ENCODE measurements around the gene TMED1. TPM values are rescaled to one million over a fixed set of nuclear protein-coding genes. Genes with fewer than 3 reads are reported as not detected.

The TMED1 gene
- polyA plus RNA-seq, 1 donor from 2014 or later = 20.2 TPM

DNA sequence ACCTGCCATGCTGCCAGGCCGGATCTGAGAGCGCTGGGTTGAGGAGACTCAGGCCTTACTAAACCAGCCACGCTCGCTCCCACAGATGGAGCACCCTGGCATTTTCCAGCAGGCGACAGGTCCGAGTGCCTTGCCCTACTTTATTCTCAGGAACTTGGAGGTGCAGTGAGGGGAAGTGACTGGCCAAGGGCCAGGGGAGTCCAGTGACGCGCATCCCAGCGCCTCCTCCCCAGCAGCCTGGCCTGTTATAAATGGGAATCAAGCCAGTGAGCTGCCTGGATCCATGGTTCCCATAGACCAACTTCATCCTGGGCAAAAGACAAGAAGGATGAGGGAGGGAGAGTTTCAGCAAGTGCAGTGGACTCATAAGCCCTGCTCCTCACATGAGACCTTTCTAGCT is 35.5 kb downstream of the TMED1 start:
- H3K9me2 ChIP-seq (ENCODE audit: insufficient read depth, low read length) = no peaks in the 10 kb centered on the region
- TF ChIP-seq MXI1 (conservative IDR thresholded peaks at IDR 0.05; ENCODE audit: poor library complexity, severe bottlenecking) = no peak
- no peak overlapping the region for H3K27ac ChIP-seq (ENCODE audit: low read length)
- H3K36me3 ChIP-seq (ENCODE audit: insufficient read depth, low read length) = peaks cover 9% of the 10 kb centered on the region
- H3K4me2 ChIP-seq (ENCODE audit: low read length) = no peak overlapping the region
- H3K27me3 ChIP-seq (ENCODE audit: insufficient read depth, low read depth, low read length) = no peaks in the 10 kb centered on the region
- no peaks in the 10 kb centered on the region for H4K20me1 ChIP-seq (ENCODE audit: insufficient read depth)
- H2AFZ ChIP-seq (ENCODE audit: low read depth, low read length) = no peak overlapping the region
- no peaks in the 10 kb centered on the region for H3F3A ChIP-seq (ENCODE audit: insufficient read depth, low read length, poor library complexity, severe bottlenecking)
- no peaks in the 10 kb centered on the region for H3K79me2 ChIP-seq (replicated peaks; ENCODE audit: insufficient read depth, low read length)
- H3K4me3 ChIP-seq (ENCODE audit: low read length) = no peak overlapping the region
- no peaks in the 10 kb centered on the region for H3K9me3 ChIP-seq (ENCODE audit: low read length)
- H3K9ac ChIP-seq (ENCODE audit: low read length) = no peak overlapping the region

DNA sequence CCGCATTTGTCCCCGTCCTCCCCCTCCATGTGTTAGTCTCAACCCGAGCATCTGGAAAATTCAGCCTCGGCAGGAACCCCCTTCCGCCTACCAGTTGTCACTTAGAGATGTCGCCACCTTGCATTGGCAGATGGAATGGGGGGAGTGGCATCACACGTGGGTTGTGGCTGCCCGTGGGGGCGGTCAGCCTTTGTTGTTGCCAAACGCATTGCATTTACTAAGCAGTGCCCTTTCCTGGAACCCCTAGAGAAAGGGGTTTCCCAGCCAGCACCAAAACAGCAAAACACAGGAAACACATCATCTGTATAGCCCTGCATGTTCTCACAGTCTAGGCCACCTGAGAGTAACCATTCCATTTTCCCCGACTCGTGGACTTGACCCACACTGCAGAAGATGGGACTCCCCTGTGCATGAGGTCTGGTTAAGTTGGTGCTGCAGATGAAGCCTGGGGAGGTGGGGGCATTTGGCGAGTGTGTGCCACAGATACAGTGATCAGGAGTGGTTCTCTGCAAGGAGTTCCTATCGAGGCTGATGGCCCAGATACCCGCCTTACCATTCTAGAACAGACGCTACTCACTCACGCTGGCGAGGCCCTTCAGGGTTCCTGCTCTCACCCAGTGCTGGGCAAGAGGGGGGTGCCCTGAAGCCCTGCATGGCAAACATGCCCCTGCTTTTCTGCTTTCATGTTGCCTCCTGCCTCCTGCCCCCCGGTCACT is 38.3 kb downstream of the TMED1 start:
- H3K27ac ChIP-seq (ENCODE audit: low read length) = no peak overlapping the region
- no peaks in the 10 kb centered on the region for H3F3A ChIP-seq (ENCODE audit: insufficient read depth, low read length, poor library complexity, severe bottlenecking)
- H2AFZ ChIP-seq (ENCODE audit: low read depth, low read length) = no peak overlapping the region
- H3K4me2 ChIP-seq (ENCODE audit: low read length) = no peak overlapping the region
- H3K27me3 ChIP-seq (ENCODE audit: insufficient read depth, low read depth, low read length) = no peaks in the 10 kb centered on the region
- H3K36me3 ChIP-seq (ENCODE audit: insufficient read depth, low read length) = no peaks in the 10 kb centered on the region
- no peak overlapping the region for H3K9ac ChIP-seq (ENCODE audit: low read length)
- H3K9me3 ChIP-seq (ENCODE audit: low read length) = no peaks in the 10 kb centered on the region
- H3K79me2 ChIP-seq (replicated peaks; ENCODE audit: insufficient read depth, low read length) = no peaks in the 10 kb centered on the region
- no peak for TF ChIP-seq MXI1 (conservative IDR thresholded peaks at IDR 0.05; ENCODE audit: poor library complexity, severe bottlenecking)
- TF ChIP-seq RAD21 (conservative IDR thresholded peaks at IDR 0.05) = no peak
- H4K20me1 ChIP-seq (ENCODE audit: insufficient read depth) = no peaks in the 10 kb centered on the region
- no peak overlapping the region for H3K4me3 ChIP-seq (ENCODE audit: low read length)
- H3K9me2 ChIP-seq (ENCODE audit: insufficient read depth, low read length) = no peaks in the 10 kb centered on the region

DNA sequence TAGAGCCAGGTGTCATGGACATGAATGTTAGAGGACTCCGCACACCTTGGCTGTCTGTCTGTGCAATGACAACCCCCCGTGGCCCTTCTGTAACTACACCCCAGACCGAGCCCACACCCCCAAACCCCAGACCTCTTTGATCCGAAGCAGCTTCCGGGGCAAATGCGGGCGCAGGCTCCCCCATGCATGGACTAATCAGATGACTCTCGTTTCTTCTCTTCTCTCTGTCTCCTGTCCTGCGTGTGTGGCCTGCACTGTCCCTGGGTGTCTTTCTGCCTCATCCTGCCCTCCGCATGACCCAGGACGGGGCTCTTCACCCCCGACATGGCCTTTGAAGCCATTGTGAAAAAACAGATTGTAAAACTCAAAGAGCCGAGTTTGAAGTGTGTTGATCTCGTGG is 38.9 kb downstream of the TMED1 start:
- Histone ChIP-seq H3K79me2 (replicated peaks; ENCODE audit: insufficient read depth, low read length) (no peaks in the 10 kb centered on the region), H3K27ac (ENCODE audit: low read length) (no peak overlapping the region), H3K36me3 (ENCODE audit: insufficient read depth, low read length) (no peaks in the 10 kb centered on the region), H3F3A (ENCODE audit: insufficient read depth, low read length, poor library complexity, severe bottlenecking) (no peaks in the 10 kb centered on the region), H3K27me3 (ENCODE audit: insufficient read depth, low read depth, low read length) (no peaks in the 10 kb centered on the region), H3K4me3 (ENCODE audit: low read length) (no peak overlapping the region), H3K9me2 (ENCODE audit: insufficient read depth, low read length) (no peaks in the 10 kb centered on the region), H3K4me2 (ENCODE audit: low read length) (no peak overlapping the region), H3K9me3 (ENCODE audit: low read length) (no peaks in the 10 kb centered on the region), H2AFZ (ENCODE audit: low read depth, low read length) (no peak overlapping the region), H3K9ac (ENCODE audit: low read length) (no peak overlapping the region), H4K20me1 (ENCODE audit: insufficient read depth) (no peaks in the 10 kb centered on the region)
- TF ChIP-seq TAF1 (IDR thresholded peaks at IDR 0.05; ENCODE audit: low read depth) (no peak), SMC3 (conservative IDR thresholded peaks at IDR 0.05; ENCODE audit: poor library complexity) (no peak), POLR2AphosphoS5 (IDR thresholded peaks at IDR 0.05) (no peak), MXI1 (conservative IDR thresholded peaks at IDR 0.05; ENCODE audit: poor library complexity, severe bottlenecking) (no peak), EZH2 (IDR thresholded peaks at IDR 0.05; ENCODE audit: borderline replicate concordance, insufficient read depth, low read length, poor library complexity, severe bottlenecking) (no peak)
- TF ChIP-seq, protein P1, sequence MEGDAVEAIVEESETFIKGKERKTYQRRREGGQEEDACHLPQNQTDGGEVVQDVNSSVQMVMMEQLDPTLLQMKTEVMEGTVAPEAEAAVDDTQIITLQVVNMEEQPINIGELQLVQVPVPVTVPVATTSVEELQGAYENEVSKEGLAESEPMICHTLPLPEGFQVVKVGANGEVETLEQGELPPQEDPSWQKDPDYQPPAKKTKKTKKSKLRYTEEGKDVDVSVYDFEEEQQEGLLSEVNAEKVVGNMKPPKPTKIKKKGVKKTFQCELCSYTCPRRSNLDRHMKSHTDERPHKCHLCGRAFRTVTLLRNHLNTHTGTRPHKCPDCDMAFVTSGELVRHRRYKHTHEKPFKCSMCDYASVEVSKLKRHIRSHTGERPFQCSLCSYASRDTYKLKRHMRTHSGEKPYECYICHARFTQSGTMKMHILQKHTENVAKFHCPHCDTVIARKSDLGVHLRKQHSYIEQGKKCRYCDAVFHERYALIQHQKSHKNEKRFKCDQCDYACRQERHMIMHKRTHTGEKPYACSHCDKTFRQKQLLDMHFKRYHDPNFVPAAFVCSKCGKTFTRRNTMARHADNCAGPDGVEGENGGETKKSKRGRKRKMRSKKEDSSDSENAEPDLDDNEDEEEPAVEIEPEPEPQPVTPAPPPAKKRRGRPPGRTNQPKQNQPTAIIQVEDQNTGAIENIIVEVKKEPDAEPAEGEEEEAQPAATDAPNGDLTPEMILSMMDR (IDR thresholded peaks at IDR 0.05; ENCODE audit: poor library complexity, severe bottlenecking) = no peak

DNA sequence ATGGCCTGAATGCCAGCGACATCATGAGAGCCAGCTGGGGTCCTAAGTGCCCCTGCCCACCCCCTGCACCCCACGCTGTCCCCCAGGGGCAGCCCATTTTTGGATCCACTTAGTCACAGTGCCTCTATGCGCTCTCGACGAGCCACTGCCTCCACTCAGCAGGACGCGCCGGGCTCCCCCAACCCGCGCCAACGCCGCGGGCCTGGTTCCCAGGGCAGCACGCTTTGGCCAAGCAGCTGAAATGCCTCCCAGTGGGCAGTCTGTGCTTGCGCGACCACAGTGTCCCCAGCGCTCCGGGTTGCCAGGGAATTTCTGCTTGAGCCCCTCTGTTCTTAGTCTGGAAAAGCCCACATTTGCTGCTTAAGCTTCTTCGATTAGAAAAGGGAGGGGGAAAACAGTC is 39.4 kb downstream of the TMED1 start:
- H3K4me3 ChIP-seq (ENCODE audit: low read length) = no peak overlapping the region
- H3K9me2 ChIP-seq (ENCODE audit: insufficient read depth, low read length) = no peaks in the 10 kb centered on the region
- no peaks in the 10 kb centered on the region for H3K79me2 ChIP-seq (replicated peaks; ENCODE audit: insufficient read depth, low read length)
- no peak overlapping the region for H2AFZ ChIP-seq (ENCODE audit: low read depth, low read length)
- H3K4me2 ChIP-seq (ENCODE audit: low read length) = no peak overlapping the region
- no peaks in the 10 kb centered on the region for H3K27me3 ChIP-seq (ENCODE audit: insufficient read depth, low read depth, low read length)
- H3K9me3 ChIP-seq (ENCODE audit: low read length) = no peaks in the 10 kb centered on the region
- TF ChIP-seq POLR2AphosphoS5 (IDR thresholded peaks at IDR 0.05) = no peak
- TF ChIP-seq TAF1 (IDR thresholded peaks at IDR 0.05; ENCODE audit: low read depth) = no peak
- TF ChIP-seq SMC3 (conservative IDR thresholded peaks at IDR 0.05; ENCODE audit: poor library complexity) = no peak
- TF ChIP-seq RAD21 (conservative IDR thresholded peaks at IDR 0.05) = no peak
- no peak for TF ChIP-seq EP300 (conservative IDR thresholded peaks at IDR 0.05; ENCODE audit: poor library complexity, severe bottlenecking)
- TF ChIP-seq MXI1 (conservative IDR thresholded peaks at IDR 0.05; ENCODE audit: poor library complexity, severe bottlenecking) = no peak
- TF ChIP-seq, protein P1 (IDR thresholded peaks at IDR 0.05; ENCODE audit: poor library complexity, severe bottlenecking) = no peak
- no peak for TF ChIP-seq EZH2 (IDR thresholded peaks at IDR 0.05; ENCODE audit: borderline replicate concordance, insufficient read depth, low read length, poor library complexity, severe bottlenecking)
- TF ChIP-seq, protein P2, sequence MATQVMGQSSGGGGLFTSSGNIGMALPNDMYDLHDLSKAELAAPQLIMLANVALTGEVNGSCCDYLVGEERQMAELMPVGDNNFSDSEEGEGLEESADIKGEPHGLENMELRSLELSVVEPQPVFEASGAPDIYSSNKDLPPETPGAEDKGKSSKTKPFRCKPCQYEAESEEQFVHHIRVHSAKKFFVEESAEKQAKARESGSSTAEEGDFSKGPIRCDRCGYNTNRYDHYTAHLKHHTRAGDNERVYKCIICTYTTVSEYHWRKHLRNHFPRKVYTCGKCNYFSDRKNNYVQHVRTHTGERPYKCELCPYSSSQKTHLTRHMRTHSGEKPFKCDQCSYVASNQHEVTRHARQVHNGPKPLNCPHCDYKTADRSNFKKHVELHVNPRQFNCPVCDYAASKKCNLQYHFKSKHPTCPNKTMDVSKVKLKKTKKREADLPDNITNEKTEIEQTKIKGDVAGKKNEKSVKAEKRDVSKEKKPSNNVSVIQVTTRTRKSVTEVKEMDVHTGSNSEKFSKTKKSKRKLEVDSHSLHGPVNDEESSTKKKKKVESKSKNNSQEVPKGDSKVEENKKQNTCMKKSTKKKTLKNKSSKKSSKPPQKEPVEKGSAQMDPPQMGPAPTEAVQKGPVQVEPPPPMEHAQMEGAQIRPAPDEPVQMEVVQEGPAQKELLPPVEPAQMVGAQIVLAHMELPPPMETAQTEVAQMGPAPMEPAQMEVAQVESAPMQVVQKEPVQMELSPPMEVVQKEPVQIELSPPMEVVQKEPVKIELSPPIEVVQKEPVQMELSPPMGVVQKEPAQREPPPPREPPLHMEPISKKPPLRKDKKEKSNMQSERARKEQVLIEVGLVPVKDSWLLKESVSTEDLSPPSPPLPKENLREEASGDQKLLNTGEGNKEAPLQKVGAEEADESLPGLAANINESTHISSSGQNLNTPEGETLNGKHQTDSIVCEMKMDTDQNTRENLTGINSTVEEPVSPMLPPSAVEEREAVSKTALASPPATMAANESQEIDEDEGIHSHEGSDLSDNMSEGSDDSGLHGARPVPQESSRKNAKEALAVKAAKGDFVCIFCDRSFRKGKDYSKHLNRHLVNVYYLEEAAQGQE (IDR thresholded peaks at IDR 0.05; ENCODE audit: borderline replicate concordance) = no peak
- no peaks in the 10 kb centered on the region for H4K20me1 ChIP-seq (ENCODE audit: insufficient read depth)
- no peak overlapping the region for H3K27ac ChIP-seq (ENCODE audit: low read length)
- H3K9ac ChIP-seq (ENCODE audit: low read length) = no peak overlapping the region
- no peaks in the 10 kb centered on the region for H3F3A ChIP-seq (ENCODE audit: insufficient read depth, low read length, poor library complexity, severe bottlenecking)
- H3K36me3 ChIP-seq (ENCODE audit: insufficient read depth, low read length) = no peaks in the 10 kb centered on the region
